ENCODE results near the gene LMX1A.

Gene LMX1A

DNA sequence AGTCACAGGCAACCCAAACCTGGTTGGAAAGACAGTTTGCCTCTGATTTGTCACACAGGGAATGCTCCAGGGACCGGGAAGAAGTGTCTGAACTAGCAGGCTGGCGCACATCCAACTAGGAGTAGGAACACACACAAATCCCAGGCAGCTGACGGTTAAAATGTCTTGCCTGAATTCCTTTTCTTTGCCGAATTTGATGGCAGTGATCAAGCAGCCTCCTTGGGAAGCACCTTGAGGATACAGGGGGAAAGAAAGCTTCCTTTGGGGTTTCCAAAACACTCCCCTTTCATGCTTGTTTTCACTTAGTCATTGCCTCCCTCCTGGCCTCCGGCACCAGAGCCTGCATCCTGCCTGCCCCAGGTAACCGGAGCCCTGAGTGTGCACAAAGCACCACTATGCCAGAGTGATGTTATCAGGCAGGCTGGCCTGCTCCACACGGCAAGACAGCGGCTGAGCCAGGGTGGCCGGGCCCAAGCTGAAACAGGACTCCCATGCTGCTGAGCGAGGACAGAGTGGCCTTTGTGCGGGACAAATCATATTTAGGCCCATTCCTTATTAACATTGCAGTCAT lies 193.8 kb downstream of the LMX1A start:
- DNase-seq (no peak), ATAC-seq (no peak)

DNA sequence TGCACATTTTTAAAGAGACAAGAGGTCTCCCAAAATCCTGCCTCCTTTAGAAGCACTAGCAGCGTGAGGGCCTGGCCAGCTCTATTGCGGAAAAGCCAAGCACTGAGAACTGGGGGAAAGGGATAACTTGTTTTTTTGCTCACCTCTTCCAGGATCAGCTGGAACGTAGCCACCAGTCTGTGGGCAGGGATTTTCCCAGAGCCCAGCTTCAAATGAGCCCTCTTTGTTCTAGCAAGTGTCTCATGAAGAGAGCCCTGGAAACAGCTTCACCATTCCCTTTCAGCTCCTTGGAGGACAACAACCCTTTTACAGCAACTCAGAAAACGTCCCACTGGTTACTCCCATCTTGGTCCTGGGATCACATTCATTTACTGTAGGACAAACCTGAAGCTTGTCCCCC lies 195.4 kb downstream of the LMX1A start:
- ATAC-seq, result no peak
- no peak for DNase-seq

DNA sequence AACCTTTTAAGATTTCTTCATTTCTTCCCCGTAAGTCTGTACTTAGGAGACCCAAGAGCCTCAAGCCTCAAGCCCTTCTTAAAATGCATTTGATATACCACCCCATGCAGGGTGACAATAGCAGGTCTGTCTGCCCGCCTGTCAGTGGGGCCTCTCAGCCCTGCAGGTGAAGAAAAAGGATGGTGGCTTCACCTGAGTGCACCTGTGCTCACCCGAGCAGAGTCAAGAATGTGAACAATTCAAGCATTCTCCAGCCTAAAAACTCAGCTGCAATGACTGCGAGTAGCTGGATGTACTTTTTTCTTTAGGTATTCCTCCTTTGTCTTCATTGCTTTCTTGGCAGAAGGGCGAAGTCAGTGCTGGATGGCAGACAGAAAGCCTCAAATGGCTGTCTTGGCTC lies 203.3 kb downstream of the LMX1A start:
- DNase-seq, result no peak
- no peak for ATAC-seq

DNA sequence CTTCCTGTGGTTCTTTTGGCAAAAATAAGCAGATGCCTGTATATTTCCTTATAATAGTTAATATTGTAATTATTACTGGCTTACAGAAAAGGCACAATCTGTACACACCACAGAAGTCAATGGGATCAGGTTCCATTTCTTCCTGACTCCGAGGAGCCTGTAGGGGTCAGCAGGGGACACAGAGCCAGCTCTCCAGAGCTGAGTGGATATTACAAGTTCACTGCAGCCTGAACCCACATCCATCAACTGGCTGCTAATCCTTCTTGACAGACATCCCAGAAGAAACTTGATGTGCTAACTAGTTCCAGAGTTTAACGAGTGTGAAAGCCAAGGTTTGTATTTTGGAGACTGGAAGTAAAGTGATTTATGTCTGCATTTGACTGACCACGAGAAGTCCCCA lies 203.8 kb downstream of the LMX1A start:
- no peak for ATAC-seq
- no peak for DNase-seq

DNA sequence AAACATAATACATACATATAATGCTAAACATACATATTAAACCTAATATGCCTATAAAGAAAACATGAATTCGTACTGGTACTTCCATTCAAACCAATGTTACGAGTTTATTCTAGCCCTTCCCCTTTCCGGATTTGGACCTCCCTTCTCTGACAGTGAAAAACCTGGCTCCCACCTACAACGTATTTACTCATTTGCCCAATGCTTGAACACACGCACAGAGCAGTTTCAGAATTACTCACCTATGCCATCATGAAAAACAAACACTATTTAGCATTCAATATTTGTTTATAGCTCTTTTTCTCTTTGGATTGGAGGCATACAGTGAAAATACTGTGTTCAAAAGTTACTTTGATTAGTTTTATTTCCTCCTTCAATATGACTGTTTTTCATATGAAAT lies 204.4 kb downstream of the LMX1A start:
- no peak for ATAC-seq
- no peak for DNase-seq

Measured in stimulated activated naive CD8-positive, alpha-beta T cell treated with anti-CD3 and anti-CD28 coated beads, Interleukin-15, Interleukin-2, amounts not matched to agents 100 U/mL and 50 U/mL, for 24 hours (primary cell).